ENCODE measurements around the gene TRIM15. TPM values are rescaled to one million over a fixed set of nuclear protein-coding genes. Genes with fewer than 3 reads are reported as not detected.
"Not testable (repeated sequence)": the region's sequence is repeated elsewhere in the genome, so short reads cannot be mapped to it uniquely, and the experiment has no call there.

Gene TRIM15
- total RNA-seq, 4 donors from 2014 or later: not detected

GRCh38 chr6:30163918-30164654 is 740 bp downstream of the TRIM15 start:
- no peak for ATAC-seq (ENCODE audit: low FRiP score)
- no peak for DNase-seq (ENCODE audit: low spot score)
- TF ChIP-seq, protein P1, sequence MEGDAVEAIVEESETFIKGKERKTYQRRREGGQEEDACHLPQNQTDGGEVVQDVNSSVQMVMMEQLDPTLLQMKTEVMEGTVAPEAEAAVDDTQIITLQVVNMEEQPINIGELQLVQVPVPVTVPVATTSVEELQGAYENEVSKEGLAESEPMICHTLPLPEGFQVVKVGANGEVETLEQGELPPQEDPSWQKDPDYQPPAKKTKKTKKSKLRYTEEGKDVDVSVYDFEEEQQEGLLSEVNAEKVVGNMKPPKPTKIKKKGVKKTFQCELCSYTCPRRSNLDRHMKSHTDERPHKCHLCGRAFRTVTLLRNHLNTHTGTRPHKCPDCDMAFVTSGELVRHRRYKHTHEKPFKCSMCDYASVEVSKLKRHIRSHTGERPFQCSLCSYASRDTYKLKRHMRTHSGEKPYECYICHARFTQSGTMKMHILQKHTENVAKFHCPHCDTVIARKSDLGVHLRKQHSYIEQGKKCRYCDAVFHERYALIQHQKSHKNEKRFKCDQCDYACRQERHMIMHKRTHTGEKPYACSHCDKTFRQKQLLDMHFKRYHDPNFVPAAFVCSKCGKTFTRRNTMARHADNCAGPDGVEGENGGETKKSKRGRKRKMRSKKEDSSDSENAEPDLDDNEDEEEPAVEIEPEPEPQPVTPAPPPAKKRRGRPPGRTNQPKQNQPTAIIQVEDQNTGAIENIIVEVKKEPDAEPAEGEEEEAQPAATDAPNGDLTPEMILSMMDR (IDR thresholded peaks at IDR 0.05): no peak

DNA sequence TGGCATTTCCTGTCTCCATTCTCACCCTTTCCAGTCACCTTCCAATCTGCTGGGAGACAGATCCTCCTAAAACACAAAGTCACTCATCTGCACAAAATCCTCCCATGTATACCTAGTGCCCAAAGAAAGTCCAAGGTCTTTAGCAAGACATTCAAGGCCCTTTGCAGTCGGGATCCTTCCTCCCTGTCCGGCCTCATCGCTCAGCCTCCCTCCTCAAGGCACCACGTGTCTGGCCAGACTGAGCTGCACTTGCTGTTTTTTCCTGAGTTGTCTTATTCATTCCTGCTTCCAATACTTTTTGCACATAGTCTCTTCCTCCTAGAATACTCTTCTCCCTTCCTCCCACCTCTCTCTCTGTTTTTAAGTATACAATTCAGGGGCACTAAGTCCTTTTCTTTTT is 1.4 kb downstream of the TRIM15 start:
- ATAC-seq (ENCODE audit: low FRiP score) (no peak), DNase-seq (ENCODE audit: low spot score) (no peak)
- TF ChIP-seq, protein P1 (IDR thresholded peaks at IDR 0.05): no peak

- not testable (repeated sequence) for DNase-seq (ENCODE audit: low spot score); ATAC-seq (ENCODE audit: low FRiP score)
Observed at GRCh38 chr6:30165238-30165637, 1.9 kb downstream of the TRIM15 start.

GRCh38 chr6:30167101-30167500 is 3.8 kb downstream of the TRIM15 start:
- DNase-seq (ENCODE audit: low spot score) (no peak), ATAC-seq (ENCODE audit: low FRiP score) (no peak)
- TF ChIP-seq, protein P1 (IDR thresholded peaks at IDR 0.05): no peak

DNA sequence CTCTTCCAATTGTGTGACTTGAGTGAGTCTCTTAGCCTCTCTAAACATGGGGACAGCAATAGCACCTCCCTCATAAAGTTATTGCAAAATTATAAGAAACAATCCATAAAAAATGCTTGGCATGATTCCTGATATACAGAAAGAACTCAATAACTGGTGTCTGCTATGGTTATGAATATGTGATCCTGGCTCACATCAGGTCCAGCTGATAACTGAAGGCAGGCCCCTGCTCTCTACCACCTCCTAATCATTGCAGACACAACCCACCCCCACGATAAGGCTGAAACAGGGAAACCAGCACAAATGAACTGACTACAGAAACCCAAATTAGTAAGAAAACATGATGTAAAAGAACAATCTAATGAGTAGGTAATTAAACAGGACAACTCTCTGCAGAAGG is 5.4 kb downstream of the TRIM15 start:
- ATAC-seq (ENCODE audit: low FRiP score) (no peak), DNase-seq (ENCODE audit: low spot score) (no peak)
- TF ChIP-seq, protein P1 (IDR thresholded peaks at IDR 0.05): no peak

GRCh38 chr6:30169658-30170614 is 6.6 kb downstream of the TRIM15 start:
- ATAC-seq (ENCODE audit: low FRiP score) (peak; percentile 64), DNase-seq (ENCODE audit: low spot score) (no peak)
- TF ChIP-seq, protein P1 (IDR thresholded peaks at IDR 0.05): peak in 1 of 3 donors; percentile 38

GRCh38 chr6:30171677-30172471 is 8.5 kb downstream of the TRIM15 start:
- ATAC-seq (ENCODE audit: low FRiP score) (no peak), DNase-seq (ENCODE audit: low spot score) (no peak)
- TF ChIP-seq, protein P1 (IDR thresholded peaks at IDR 0.05): no peak
